ENCODE results near the gene EIF5A. TPM values are rescaled to one million over a fixed set of nuclear protein-coding genes. Genes with fewer than 3 reads are reported as not detected.

Gene EIF5A
- total RNA-seq, 2 donors from 2014 or later = 118 to 130 TPM

- no peak for ATAC-seq (ENCODE audit: insufficient number of reproducible peaks, low FRiP score, low read depth)
- peaks cover 4 to 9% of the 10 kb centered on the region in 2 donors for H3K4me1 ChIP-seq (ENCODE audit: control insufficient read depth in 1 of 2, low read depth in 2 of 2)
These were observed 18.0 kb upstream of the EIF5A start for GRCh38 chr17:7289256-7290032.

GRCh38 chr17:7290166-7290565 lies 17.3 kb upstream of the EIF5A start:
- Histone ChIP-seq H3K27me3 (replicated peaks; ENCODE audit: insufficient read depth) (peaks cover 5% of the 10 kb centered on the region), H3K27ac (no peak overlapping the region), H3K9me3 (no peaks in the 10 kb centered on the region), H3K36me3 (no peaks in the 10 kb centered on the region), H3K4me1 (ENCODE audit: control insufficient read depth in 1 of 2, low read depth in 2 of 2) (peaks cover 10 to 16% of the 10 kb centered on the region in 2 donors), H3K4me3 (no peak overlapping the region)
- DNase-seq (ENCODE audit: low spot score) (no peak), ATAC-seq (ENCODE audit: insufficient number of reproducible peaks, low FRiP score, low read depth) (no peak)
- no peak for TF ChIP-seq CTCF (IDR thresholded peaks at IDR 0.05)

More at GRCh38 chr17:7289256-7290032, 18.0 kb upstream of the EIF5A start:
- Histone ChIP-seq H3K9me3 (no peaks in the 10 kb centered on the region), H3K4me3 (no peak overlapping the region), H3K36me3 (no peaks in the 10 kb centered on the region), H3K27me3 (replicated peaks; ENCODE audit: insufficient read depth) (peaks cover 5% of the 10 kb centered on the region), H3K27ac (no peak overlapping the region)
- DNase-seq (ENCODE audit: low spot score) = no peak
- no peak for TF ChIP-seq CTCF (IDR thresholded peaks at IDR 0.05)

DNA sequence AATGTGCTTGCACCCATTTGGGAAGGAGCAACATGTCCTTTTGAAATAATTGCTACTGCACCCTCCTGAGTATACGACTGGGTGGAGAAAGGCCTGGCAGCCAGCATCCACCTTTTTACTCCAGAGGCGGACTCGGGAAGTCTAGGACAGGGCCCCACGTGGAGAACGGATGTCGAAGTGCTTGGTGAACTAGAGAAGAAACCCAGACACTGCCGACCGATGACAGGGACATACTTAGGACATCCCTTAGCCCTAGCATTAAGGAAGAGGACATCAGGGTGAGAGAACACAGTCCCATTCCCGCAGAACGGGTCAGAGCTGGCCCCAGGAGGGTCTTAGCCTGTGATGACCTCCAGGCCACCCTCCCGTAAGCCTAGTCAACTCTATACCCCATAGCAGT lies 16.7 kb upstream of the EIF5A start:
- no peak overlapping the region for H3K4me3 ChIP-seq
- DNase-seq (ENCODE audit: low spot score) (no peak), ATAC-seq (ENCODE audit: insufficient number of reproducible peaks, low FRiP score, low read depth) (no peak)
- no peaks in the 10 kb centered on the region for H3K9me3 ChIP-seq
- no peak for TF ChIP-seq CTCF (IDR thresholded peaks at IDR 0.05)
- H3K36me3 ChIP-seq = no peaks in the 10 kb centered on the region
- peaks cover 10 to 22% of the 10 kb centered on the region in 2 donors for H3K4me1 ChIP-seq (ENCODE audit: control insufficient read depth in 1 of 2, low read depth in 2 of 2)
- peaks cover 5% of the 10 kb centered on the region for H3K27me3 ChIP-seq (replicated peaks; ENCODE audit: insufficient read depth)
- no peak overlapping the region for H3K27ac ChIP-seq

- ATAC-seq (ENCODE audit: insufficient number of reproducible peaks, low FRiP score, low read depth) (no peak), DNase-seq (ENCODE audit: low spot score) (no peak)
- H3K27me3 ChIP-seq (replicated peaks; ENCODE audit: insufficient read depth) = peaks cover 5% of the 10 kb centered on the region
- no peaks in the 10 kb centered on the region for H3K36me3 ChIP-seq
- no peaks in the 10 kb centered on the region for H3K9me3 ChIP-seq
- no peak overlapping the region for H3K4me3 ChIP-seq
- H3K4me1 ChIP-seq (ENCODE audit: control insufficient read depth in 1 of 2, low read depth in 2 of 2) = peaks cover 15 to 34% of the 10 kb centered on the region in 2 donors
- no peak for TF ChIP-seq CTCF (IDR thresholded peaks at IDR 0.05)
- no peak overlapping the region for H3K27ac ChIP-seq
These were observed 15.2 kb upstream of the EIF5A start for GRCh38 chr17:7292194-7292593.

- no peak for DNase-seq (ENCODE audit: low spot score)
- peaks cover 15 to 34% of the 10 kb centered on the region in 2 donors for H3K4me1 ChIP-seq (ENCODE audit: control insufficient read depth in 1 of 2, low read depth in 2 of 2)
- TF ChIP-seq CTCF (IDR thresholded peaks at IDR 0.05) = no peak
- no peak overlapping the region for H3K27ac ChIP-seq
- H3K9me3 ChIP-seq = no peaks in the 10 kb centered on the region
- no peaks in the 10 kb centered on the region for H3K36me3 ChIP-seq
- peaks cover 5% of the 10 kb centered on the region for H3K27me3 ChIP-seq (replicated peaks; ENCODE audit: insufficient read depth)
- H3K4me3 ChIP-seq = no peak overlapping the region
- no peak for ATAC-seq (ENCODE audit: insufficient number of reproducible peaks, low FRiP score, low read depth)
These were observed 14.7 kb upstream of the EIF5A start for GRCh38 chr17:7292729-7293128.
